Measurements from ENCODE around the gene TMEM236.

TMEM236 gene

DNA sequence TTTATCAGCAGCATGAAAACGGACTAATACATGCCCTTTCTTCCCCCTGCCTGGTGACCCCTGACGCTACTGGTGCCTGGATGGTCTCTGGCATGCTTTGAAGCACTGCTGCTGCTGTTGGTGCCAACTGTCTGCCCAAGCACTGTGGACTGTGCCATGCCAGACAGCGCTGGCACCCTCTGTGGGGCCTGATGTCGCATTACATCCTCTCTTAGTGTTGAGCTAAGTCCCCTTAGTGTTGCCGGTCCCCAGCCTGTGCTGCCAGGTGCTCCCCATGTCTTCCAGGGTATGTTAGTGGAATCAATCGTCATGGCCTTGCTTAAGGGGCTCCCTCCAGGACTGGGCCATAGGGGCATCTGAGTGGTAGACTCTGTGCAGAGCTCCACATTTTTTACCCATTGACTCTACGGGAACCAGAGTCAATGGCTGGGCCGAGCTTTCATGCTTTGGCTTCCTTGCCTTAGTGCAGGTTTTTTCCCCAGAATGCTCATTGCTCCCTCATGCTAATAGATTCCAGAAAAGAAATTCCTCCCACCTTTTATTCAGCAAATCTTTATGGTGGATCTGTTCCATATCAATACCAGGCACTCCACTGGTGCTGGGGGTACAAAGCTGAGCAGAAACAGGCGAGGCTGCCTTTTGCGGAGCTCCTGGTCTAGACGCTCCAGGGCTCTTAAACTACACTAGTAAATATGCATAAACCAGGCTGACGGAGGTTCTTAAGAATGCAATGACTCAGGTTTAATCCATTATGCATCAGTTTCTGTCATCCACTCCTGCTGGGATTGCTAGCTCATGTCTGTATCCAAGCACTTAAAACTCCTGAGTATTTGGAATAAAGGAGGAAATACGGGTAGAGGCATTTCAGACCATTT lies 35.3 kb downstream of the TMEM236 start:
- DNase-seq (ENCODE audit: low read depth, low spot score) = peak; percentile 80

DNA sequence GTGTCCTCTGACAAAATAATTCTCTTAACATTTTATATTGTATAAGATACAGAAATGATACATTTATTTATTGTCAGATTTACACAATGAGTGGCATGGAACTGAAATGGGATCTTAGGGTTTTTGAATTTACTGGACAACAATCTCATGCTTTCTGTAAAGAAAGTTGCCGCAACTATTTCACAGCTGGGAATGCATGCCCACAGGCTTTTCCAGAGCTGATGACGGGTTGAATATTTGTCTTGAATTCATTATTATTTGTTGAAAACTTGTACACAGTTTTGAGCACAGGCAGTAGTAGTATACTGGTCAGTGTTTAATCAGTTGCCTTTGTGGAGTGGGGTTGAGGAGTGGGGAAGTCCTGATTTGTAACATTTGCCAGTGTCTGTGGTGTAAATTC lies 36.6 kb downstream of the TMEM236 start:
- no peak for DNase-seq (ENCODE audit: low read depth, low spot score)

DNA sequence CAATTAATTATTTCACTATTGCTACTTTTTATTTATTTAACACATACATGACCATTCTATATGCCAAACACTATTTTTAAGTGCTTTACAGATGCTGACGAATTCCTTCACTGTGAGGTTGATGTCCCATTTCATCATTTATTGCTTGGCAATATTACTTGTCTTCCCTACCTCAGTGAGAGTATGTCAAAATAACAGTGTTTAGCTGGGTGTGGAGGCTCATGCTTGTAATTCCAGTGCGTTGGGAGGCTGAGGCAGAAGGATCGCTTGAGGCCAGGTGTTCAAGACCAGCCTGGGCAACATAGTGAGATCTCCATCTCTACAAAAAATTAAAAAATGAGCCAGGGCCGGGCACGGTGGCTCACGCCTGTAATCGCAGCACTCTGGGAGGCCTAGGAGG lies 37.4 kb downstream of the TMEM236 start:
- no peak for DNase-seq (ENCODE audit: low read depth, low spot score)

DNA sequence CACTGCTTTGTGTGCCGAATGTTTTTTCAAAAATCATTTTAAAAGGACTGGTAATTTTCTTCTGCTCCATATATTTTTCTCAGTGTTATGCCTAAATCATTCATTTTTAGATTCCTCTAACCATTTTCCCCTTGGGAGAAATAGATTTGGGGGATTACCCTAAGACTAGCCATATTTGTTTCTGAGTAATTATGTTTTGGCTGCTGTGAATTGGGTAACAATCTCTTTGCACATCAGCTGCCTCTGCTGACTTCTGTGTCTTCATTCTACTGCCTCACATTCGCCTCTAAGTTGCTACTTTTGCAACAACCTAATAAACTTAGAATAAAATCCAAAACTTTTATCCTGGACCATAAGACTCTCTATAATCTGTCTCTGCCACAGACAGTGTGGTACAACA lies 38.6 kb downstream of the TMEM236 start:
- DNase-seq (ENCODE audit: low read depth, low spot score) = no peak

DNA sequence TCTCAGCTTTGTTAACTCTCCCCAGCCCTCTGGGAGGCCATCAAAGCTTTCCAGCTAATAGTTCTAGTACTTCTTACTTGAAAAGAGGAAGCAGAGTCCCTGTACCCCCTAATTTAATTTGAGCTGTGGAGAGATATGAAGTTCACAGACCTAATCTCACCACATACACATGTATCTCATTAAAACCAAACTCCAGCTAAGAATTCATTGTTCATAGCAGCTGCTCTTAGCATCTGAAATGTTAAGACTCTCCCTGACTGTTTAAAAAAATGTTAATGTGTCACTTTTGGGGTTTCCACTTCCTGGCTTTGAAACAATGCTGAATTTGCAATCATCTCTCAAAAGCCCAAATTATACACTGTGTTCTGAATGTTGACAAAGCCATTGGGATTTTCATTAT lies 41.0 kb downstream of the TMEM236 start:
- no peak for DNase-seq (ENCODE audit: low read depth, low spot score)

DNA sequence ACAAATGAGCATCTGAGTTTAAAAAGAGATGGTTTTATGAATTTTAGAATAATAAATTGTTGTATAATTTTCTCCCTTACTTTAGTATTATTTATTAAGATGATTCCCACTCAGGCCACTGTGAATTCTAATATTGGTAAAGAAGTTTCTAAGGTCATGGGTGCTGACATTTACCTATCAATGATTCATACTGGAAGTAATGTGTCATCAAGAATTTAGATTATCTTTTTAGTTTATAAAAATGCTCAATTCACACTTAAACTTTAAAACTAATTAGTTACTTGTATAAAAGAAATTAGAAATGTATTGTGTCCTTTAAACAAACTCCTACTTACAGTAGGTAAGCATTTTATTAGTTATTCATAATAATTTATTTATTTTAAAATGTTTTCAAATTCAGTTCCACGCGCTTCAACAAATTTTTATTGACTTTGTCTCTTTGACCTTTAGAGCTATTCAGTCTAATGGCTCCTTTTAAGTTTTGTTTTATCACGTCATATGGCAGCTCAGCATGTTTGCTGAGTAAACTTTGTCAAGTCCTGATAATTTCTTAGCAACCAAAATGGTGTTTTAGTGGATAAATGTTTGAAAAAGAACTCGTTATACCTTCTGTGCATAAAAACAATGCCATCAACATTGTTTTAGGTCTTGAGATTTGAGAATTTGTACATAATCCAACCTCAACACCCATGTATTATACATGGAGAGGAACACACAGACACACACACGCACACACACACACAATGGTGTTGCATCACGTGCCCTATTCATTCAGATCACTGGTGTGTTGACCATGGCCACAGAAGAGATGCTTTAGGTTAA lies 42.0 kb downstream of the TMEM236 start:
- DNase-seq (ENCODE audit: low read depth, low spot score) = no peak

DNA sequence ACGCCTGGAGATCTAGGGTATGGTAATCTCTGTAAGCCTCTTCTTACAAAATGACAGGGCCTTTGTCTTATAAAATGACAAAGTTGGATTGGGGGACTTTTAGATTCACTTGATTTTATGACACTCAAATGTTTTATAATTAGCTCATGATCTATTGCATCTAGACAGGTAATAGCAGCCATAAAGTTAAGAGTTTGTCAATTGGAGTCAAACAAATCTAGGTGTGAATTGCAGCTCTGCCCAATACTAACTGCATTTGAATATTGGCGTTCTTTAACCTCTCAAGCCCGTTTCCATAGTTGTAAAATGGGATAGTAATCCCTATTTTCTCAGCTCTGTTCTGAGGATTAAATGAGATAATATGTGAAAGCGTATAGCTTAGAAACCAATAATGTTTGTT lies 43.1 kb downstream of the TMEM236 start:
- DNase-seq (ENCODE audit: low read depth, low spot score) = no peak

DNA sequence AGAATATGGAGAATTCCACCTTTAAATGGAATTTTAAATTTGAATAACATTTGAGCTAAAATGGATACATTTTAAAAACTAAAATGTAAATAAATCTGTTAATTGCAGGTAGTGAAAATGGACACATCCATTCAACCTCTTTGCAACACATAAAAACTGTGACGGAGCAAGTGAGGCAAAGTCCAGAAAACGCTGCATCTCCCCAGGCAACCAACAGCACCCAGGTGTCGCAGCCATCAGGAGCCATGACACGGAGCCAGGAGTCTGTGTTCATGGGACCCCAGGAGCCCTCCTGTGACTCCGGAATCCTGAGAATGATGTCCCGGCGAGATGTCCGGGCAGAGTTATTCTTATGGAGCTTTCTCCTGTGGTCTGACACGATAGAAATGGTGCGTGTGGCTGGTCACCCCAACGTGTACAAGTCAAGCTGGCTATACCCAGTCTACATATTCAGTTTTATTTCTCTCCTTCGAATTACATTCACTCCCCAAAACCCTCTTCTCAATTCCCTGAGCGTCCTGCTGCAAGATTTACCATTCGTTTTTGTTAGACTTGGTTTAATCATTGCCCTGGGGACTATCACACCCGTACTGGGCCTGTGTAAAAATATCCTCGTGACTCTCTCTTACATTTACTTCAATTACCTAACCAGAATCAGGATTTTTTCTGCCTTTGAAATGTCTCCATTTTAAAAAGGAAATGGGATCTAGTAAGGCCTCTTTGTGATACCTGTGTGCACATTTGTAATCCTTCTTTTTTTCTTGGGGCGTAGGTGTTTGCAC lies 44.0 kb downstream of the TMEM236 start:
- no peak for DNase-seq (ENCODE audit: low read depth, low spot score)

DNA sequence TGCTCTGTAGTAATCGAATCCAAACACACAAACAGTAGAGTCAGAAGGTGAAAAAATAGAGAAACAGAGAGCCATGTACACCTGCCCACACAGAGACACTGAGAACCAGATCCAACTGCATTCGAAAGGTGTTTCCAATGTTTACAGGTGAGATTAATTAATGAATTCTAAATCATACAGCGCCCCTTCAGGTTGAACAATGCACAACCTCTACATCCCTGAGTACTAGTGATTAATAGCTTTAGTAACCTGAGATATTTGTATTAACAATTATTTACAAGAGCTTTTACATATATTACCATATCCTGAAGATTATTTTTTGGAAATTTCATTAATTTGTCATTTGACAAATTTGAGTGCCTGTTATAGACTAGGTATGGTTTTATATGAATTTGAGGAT lies 49.5 kb downstream of the TMEM236 start:
- no peak for DNase-seq (ENCODE audit: low read depth, low spot score)

DNA sequence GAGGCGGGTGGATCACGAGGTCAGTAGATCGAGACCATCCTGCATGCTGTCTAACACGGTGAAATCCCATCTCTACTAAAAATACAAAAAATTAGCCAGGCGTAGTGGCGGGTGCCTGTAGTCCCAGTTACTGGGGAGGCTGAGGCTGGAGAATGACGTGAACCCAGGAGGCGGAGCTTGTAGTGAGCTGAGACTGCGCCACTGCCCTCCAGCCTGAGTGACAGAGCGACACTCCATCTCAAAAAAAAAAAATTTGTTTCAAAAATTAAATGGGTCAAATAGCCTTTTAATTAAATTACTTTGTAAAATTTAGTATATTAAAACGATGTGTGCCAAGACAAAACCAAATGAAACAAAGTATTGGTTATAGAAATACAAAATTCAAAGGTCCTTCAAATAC lies 50.3 kb downstream of the TMEM236 start:
- no peak for DNase-seq (ENCODE audit: low read depth, low spot score)

DNA sequence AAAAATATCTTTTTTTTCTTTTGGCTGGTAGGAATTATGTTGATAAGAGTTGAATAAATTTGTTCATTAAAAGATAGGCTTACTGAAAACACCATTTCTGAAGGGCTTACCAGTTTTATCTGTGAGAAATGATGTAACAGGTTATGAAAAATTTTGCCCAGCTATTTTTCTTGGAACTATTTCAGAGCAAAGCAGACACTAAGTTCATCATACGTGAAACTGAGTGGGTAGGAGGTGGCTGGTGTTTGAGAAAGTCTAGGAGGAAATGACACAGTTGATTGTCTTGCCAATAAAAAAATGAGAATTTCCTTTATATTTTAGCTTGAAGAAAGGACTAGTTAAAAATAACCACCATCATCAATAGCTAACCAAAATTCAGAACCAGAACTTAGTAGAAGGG lies 51.0 kb downstream of the TMEM236 start:
- DNase-seq (ENCODE audit: low read depth, low spot score) = no peak

DNA sequence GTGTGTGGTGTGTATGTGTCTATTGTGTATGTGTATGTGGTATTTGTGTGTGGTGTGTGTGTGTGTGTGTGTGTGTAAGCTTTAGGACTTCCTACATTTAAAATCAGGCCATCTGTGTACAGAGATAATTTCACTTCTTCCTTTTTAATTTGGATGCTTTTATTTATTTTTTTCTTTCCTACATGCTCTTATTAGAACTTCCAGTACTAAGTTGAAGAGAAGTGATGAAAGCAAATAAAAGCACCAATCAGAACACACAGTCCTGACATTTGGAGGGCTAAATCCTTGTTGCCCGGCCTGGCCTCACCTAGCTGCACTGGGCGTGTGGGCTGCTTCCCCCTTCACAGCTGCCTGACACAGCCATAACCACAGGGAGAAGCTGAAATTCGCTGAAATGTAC lies 53.3 kb downstream of the TMEM236 start:
- no peak for DNase-seq (ENCODE audit: low read depth, low spot score)

DNA sequence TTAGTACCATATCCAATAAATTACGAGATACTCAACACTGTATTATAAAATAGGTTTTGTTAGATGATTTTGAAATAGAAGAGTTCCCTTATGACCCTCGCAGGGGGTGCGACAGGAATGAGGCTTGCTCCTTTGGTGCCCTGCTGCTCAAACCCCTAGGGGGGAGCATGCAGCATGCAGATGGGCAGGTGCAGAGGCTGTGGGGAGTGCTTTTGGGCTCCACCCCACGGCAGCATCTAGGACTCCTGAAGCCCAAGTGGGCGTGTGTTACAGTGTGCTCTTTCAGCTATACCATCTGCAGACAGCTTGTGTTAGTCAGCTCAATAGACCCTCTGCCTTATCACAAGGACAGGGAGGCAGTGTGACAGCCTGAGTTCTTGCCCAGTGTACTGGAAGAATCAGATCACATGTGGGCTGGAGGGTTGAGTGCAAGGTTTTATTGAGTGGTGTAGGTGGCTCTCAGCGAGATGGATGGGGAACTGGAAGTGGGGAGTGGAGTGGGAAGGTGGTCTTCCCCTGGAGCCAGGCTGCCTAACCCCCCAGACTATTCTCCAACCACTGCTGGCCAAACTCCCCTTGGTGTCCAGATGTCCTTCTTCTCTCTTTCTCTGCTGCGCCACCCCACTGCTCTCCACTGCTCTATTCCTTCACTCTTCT lies 54.0 kb downstream of the TMEM236 start:
- DNase-seq (ENCODE audit: low read depth, low spot score) = no peak

DNA sequence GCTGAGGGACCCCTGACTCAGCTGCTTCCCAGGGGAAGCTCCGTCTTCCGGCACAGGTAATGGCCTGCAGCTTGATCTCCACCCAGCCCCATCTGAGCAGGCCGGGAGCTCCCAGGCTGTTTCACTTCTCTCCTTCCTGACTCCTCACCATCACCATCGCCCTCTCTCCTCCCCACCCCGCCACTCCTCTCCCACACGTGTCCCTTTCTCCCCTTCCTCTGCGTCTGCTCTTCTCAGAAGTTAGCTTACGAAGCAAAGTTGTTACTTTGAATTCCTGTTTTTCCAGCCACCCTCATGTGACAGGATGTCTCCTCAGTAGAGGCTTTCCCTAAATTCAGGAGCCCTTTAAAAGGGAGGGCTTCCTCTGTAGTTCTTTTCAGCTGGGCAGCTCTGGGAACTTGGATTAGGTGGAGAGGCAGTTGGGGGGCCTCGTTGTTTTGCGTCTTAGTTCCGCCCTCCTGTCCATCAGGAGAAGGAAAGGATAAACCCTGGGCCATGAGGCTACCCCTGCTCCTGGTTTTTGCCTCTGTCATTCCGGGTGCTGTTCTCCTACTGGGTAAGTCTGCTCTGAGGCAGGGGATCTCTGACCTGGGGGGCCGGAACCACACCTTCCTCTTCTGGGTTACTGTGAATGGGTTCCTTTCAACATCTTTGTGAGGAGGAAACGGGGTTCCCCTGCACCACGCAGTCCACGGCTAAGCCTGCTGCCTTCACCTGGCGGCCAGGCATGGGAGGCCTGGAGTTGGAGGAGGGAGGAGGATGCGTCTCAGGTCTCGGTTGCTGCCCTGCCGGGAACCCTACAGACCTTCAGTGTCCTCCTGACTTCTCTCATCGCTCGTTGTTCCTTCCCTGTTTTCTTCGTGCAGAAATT lies 57.2 kb downstream of the TMEM236 start, which contains the start of gene MRC1:
Gene MRC1, plus strand, starts transcription at position 378 of the 871 bp plus-strand sequence. Its CDS starts 118 bp downstream, at position 496.
- no peak for DNase-seq (ENCODE audit: low read depth, low spot score)

DNA sequence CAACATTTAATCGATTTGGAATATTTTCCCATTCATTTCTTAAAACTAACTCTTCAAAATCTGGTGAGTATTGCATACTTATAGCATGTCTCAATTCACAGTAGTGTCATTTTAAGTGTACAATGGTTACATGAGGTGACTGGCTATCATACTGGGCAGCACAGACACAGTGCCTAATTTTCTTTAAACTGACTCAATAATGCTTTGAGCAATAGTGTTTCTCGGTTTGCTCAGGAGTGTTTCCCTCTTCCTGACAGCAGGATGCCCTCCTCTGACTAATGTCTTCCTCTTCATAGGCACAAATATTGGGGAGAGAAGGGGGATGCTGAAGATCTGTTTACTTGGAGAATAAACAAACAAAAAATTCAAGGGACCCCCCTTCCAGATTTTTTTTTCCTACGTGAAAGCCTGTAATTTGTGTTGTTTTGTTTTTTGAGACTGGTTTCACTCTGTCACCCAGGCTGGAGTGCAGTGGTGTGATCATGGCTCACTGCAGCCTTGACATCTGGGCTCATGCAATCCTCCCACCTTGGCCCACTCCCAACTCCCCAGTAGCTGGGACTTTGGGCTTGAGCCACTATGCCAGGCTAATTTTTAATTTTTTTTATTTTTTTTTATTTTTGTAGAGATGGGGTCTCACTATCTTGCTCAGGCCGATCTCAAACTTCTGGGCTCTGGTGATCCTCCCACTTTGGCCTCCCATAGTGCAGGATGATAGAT lies 59.3 kb downstream of the TMEM236 start:
- no peak for DNase-seq (ENCODE audit: low read depth, low spot score)

DNA sequence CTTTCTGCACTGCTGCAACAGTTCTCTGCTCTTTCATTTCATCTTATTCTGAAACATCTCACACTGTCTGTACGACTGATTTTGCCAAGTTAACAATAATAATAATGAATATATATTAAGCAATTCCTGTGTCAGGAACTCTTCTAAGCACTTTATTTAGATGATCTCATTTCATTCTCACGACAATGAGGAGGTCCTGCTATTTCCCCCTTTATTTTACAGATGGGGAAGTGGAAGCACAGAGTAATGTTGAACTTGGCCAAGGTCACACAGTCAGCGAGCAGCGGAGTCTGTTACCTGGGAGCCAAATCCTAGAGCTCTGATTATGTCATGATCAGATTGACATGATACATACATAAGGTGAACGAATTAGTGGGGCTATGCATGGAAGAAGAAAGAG lies 63.0 kb downstream of the TMEM236 start:
- no peak for DNase-seq (ENCODE audit: low read depth, low spot score)

DNA sequence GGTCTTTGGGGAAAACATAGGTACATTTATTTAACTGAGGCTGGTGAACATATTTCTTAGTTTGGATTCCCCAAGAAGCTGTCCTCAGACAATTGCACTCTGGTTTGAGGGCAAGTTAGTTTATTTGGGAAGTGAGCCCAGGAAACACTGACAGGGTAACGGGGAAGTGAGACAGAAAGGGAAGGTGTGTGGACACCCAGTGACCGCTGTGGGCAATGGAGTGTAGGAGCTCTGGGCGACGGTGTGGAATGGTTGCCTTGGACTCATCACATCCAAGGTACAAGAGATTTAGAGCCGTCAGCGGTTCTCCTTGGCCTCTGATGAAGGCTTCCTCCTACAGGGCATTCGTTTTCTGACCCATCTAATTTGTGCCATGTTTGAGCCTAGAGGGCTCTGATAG lies 64.2 kb downstream of the TMEM236 start:
- DNase-seq (ENCODE audit: low read depth, low spot score) = no peak

DNA sequence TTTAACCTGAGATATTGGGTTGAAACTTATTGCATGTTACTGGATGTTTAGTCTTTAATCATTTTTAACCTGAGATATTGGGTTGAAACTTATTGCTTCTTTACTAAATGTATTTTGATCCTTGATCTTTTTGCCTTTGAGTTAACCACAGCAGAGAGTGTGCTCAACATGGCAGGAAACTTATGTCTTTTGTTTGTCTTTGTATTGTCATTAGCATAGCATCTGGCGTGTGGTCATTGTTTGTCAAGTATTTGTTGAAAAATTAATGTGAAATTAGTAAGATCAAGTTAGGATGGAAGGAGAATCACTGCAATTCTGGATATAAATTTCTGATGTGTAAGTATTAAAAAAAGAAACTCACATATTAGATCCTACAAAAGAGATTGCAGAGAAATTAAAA lies 65.3 kb downstream of the TMEM236 start:
- no peak for DNase-seq (ENCODE audit: low read depth, low spot score)

DNA sequence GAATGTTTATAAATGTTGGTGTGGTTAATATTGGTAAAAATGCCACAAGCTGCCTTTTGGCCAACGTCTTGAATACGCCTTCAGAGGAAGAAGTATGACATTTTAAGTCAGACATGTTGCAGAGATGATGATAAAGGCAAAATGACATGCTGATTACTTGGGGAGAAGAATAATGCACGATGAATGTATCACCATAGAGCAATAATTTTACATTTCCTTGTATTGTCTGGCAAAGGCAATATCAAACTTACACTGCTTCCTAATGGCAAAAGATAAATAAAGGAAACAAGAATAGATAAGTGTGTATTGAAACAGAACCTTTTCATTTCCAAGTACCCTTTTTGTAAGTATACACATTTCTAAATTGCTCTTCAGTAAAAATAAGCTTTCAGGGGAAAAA lies 65.8 kb downstream of the TMEM236 start:
- DNase-seq (ENCODE audit: low read depth, low spot score) = no peak

DNA sequence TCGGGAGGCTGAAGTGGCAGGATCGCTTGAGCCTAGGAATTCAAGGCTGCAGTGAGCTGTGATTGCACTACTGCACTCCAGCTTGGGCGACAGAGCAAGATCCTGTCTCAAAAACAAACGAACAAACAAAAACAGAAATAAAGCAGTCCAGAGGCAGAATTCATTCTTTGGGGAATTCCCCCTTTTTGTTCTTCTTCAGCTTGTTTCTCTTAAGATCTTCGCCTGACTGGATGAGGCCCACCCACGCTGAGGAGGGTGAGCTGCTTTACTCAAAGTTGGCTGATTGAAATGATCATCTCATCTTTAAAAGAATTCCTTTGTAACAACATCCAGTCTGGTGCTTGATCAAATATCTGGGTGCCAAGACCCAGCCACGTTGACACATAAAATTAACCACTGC lies 67.8 kb downstream of the TMEM236 start:
- DNase-seq (ENCODE audit: low read depth, low spot score) = no peak

All from smooth muscle cell of the brain vasculature (primary cell).